Measurements from ENCODE around the gene KLHL14. TPM values are rescaled to one million over a fixed set of nuclear protein-coding genes. Genes with fewer than 3 reads are reported as not detected.

Gene KLHL14
- total and polyA plus RNA-seq, 2 donors (not counting 1 experiment from before 2014, with no cell fraction given), result 18.5 to 42.5 TPM

- Mint-ChIP-seq H3K4me1 (no peaks in the 10 kb centered on the region), H3K4me3 (no peak overlapping the region), H3K27ac (no peak overlapping the region), H3K9me3 (ENCODE audit: insufficient read depth) (no peaks in the 10 kb centered on the region), H3K27me3 (no peaks in the 10 kb centered on the region)
- Histone ChIP-seq H3K9ac (ENCODE audit: low read length) (no peak overlapping the region), H3K27me3 (replicated peaks in 1 of 4; ENCODE audit: control extremely low read depth in 1 of 4, control insufficient read depth in 3 of 4, insufficient read depth in 4 of 4, low read length in 3 of 4) (no peaks in the 10 kb centered on the region), H3K9me3 (ENCODE audit: control extremely low read depth in 1 of 3, control insufficient read depth in 2 of 3, insufficient read depth in 1 of 3, low read length in 2 of 3) (no peaks in the 10 kb centered on the region), H3K4me1 (ENCODE audit: control insufficient read depth in 2 of 2, insufficient read depth in 2 of 2, low read length in 2 of 2) (no peaks in the 10 kb centered on the region), H3K36me3 (replicated peaks in 1 of 2; ENCODE audit: control extremely low read depth in 1 of 2, control insufficient read depth in 1 of 2, extremely low read depth in 1 of 2, insufficient read depth in 2 of 2, low read length in 1 of 2) (peaks cover 2 to 58% of the 10 kb centered on the region in 2 experiments), H4K20me1 (ENCODE audit: control insufficient read depth, insufficient read depth, low read length, poor library complexity, severe bottlenecking) (no peaks in the 10 kb centered on the region), H3K79me2 (ENCODE audit: control insufficient read depth, insufficient read depth, low read length) (no peaks in the 10 kb centered on the region), H3K27ac (ENCODE audit: low read length in 2 of 2) (peak overlapping the region in 1 of 2 donors; percentile 10), H2AFZ (ENCODE audit: insufficient read depth, low read depth, low read length, poor library complexity, severe bottlenecking) (no peak overlapping the region), H3K4me2 (replicated peaks; ENCODE audit: low read depth, low read length, poor library complexity, severe bottlenecking) (no peak overlapping the region), H3K4me3 (ENCODE audit: control extremely low read depth in 1 of 5, extremely low read depth in 1 of 5, insufficient read depth in 1 of 5, low read depth in 2 of 5, low read length in 4 of 5) (no peak overlapping the region)
- no peak for ATAC-seq (ENCODE audit: low read depth)
- ChIA-PET POLR2A (no interaction called here), CTCF (interaction anchor here (1.5 kb wide), 1 partner anchor 36 kb away, joined by 3 read pairs; no protein-coding TSS in a partner anchor)
- DNase-seq, result no peak
- intact Hi-C loops (cut with micrococcal nuclease), result no loop called here
- TF ChIP-seq CTCF (IDR thresholded peaks at IDR 0.05) (no peak), EZH2 (IDR thresholded peaks at IDR 0.05; ENCODE audit: borderline replicate concordance, insufficient read depth, low read depth, low read length, poor library complexity, severe bottlenecking) (no peak)
Measured at GRCh38 chr18:32677578-32677977, 95.2 kb downstream of the KLHL14 start.

GRCh38 chr18:32674491-32674890 lies 98.3 kb downstream of the KLHL14 start:
- H3K27me3 Mint-ChIP-seq, result no peaks in the 10 kb centered on the region
- Histone ChIP-seq H3K4me3 (ENCODE audit: control extremely low read depth in 1 of 5, extremely low read depth in 1 of 5, insufficient read depth in 1 of 5, low read depth in 2 of 5, low read length in 4 of 5) (no peak overlapping the region), H3K27me3 (replicated peaks in 1 of 4; ENCODE audit: control extremely low read depth in 1 of 4, control insufficient read depth in 3 of 4, insufficient read depth in 4 of 4, low read length in 3 of 4) (no peaks in the 10 kb centered on the region), H3K36me3 (replicated peaks in 1 of 2; ENCODE audit: control extremely low read depth in 1 of 2, control insufficient read depth in 1 of 2, extremely low read depth in 1 of 2, insufficient read depth in 2 of 2, low read length in 1 of 2) (peaks cover 2 to 37% of the 10 kb centered on the region in 2 experiments), H3K9ac (ENCODE audit: low read length) (no peak overlapping the region), H3K9me3 (ENCODE audit: control extremely low read depth in 1 of 3, control insufficient read depth in 2 of 3, insufficient read depth in 1 of 3, low read length in 2 of 3) (no peaks in the 10 kb centered on the region), H3K27ac (ENCODE audit: low read length in 2 of 2) (no peak overlapping the region), H2AFZ (ENCODE audit: insufficient read depth, low read depth, low read length, poor library complexity, severe bottlenecking) (no peak overlapping the region), H3K4me1 (ENCODE audit: control insufficient read depth in 2 of 2, insufficient read depth in 2 of 2, low read length in 2 of 2) (no peaks in the 10 kb centered on the region), H3K79me2 (ENCODE audit: control insufficient read depth, insufficient read depth, low read length) (no peaks in the 10 kb centered on the region), H4K20me1 (ENCODE audit: control insufficient read depth, insufficient read depth, low read length, poor library complexity, severe bottlenecking) (no peaks in the 10 kb centered on the region), H3K4me2 (replicated peaks; ENCODE audit: low read depth, low read length, poor library complexity, severe bottlenecking) (no peak overlapping the region)
- no peak overlapping the region for H3K27ac Mint-ChIP-seq
- ATAC-seq (ENCODE audit: low read depth), result no peak
- no peak overlapping the region for H3K4me3 Mint-ChIP-seq
- intact Hi-C loops (cut with micrococcal nuclease), result no loop called here
- WGBS (ENCODE audit: insufficient coverage), result 17% methylated on average over 2 of the region's 2 CpGs
- CTCF ChIA-PET, result interaction anchor here (0.7 to 1.6 kb wide), 5 partner anchors 11 to 257 kb away, joined by 3 to 10 read pairs (median 4); no protein-coding TSS in a partner anchor
- DNase-seq, result no peak
- TF ChIP-seq EZH2 (IDR thresholded peaks at IDR 0.05; ENCODE audit: borderline replicate concordance, insufficient read depth, low read depth, low read length, poor library complexity, severe bottlenecking) (no peak), CTCF (IDR thresholded peaks at IDR 0.05) (no peak)
- POLR2A ChIA-PET, result no interaction called here
- H3K4me1 Mint-ChIP-seq, result no peaks in the 10 kb centered on the region
- H3K9me3 Mint-ChIP-seq (ENCODE audit: insufficient read depth), result no peaks in the 10 kb centered on the region
